Measurements from ENCODE around the gene GPSM3. TPM values are rescaled to one million over a fixed set of nuclear protein-coding genes. Genes with fewer than 3 reads are reported as not detected.
"Not testable (repeated sequence)": the region's sequence is repeated elsewhere in the genome, so short reads cannot be mapped to it uniquely, and the experiment has no call there.

The GPSM3 gene
- total RNA-seq, 2 experiments from 2014 or later: 68.4 to 71.3 TPM

- peaks cover 4% of the 10 kb centered on the region for H3K36me3 Mint-ChIP-seq
- peaks cover 21% of the 10 kb centered on the region for H3K27me3 Mint-ChIP-seq
- peaks cover 24% of the 10 kb centered on the region for H3K4me1 Mint-ChIP-seq
- DNase-seq: no peak
- no peaks in the 10 kb centered on the region for H3K9me3 Mint-ChIP-seq
- no peak overlapping the region for H3K4me3 Mint-ChIP-seq
- H3K27ac Mint-ChIP-seq: no peak overlapping the region
Measured at GRCh38 chr6:32146287-32146686, 46.2 kb downstream of the GPSM3 start.

DNA sequence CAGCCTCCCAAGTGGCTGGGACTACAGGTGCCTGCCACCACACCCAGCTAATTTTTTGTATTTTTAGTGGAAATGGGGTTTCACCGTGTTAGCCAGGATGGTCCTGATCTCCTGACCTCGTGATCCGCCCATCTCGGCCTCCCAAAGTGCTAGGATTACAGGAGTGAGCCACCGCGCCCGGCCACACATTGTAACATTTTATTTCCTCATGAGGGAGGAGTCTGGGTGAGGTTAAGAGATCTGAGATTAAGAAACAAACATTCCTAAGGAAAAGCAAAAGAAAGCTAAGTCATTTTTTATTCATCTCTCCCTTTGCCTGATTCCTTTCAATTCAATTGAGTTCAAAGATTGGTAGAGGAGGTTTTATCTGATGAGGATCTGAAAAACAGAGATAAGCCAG, 48.2 kb downstream of the GPSM3 start:
- H3K27ac Mint-ChIP-seq, H3K36me3 Mint-ChIP-seq, H3K4me3 Mint-ChIP-seq, H3K9me3 Mint-ChIP-seq, DNase-seq: not testable (repeated sequence)
- peaks cover 15% of the 10 kb centered on the region for H3K27me3 Mint-ChIP-seq
- peaks cover 11% of the 10 kb centered on the region for H3K4me1 Mint-ChIP-seq

Other genes with a start within 250 kb of the GPSM3 start
- gene CFB, start 246.5 kb downstream of the GPSM3 start, total RNA-seq: under 1 TPM; 0.52 to 0.82 TPM
- gene NELFE, start 233.7 kb downstream of the GPSM3 start, total RNA-seq: 10 to 100 TPM; 73.8 to 75.5 TPM
- gene SKIC2, start 233.5 kb downstream of the GPSM3 start, total RNA-seq: 10 to 100 TPM; 84.6 to 90.9 TPM
- 10 to 100 TPM; 15.6 to 16.3 TPM for gene DXO, start 220.5 kb downstream of the GPSM3 start, total RNA-seq
- gene C4A, start 210.6 kb downstream of the GPSM3 start, total RNA-seq: 1 to 10 TPM; 2.2 to 3.2 TPM
- 1 to 10 TPM; 3.0 to 4.0 TPM for gene C4B, start 177.8 kb downstream of the GPSM3 start, total RNA-seq
- under 1 TPM in 1 of 2 experiments, not detected in 1; 0.12 TPM for gene CYP21A2, start 154.2 kb downstream of the GPSM3 start, total RNA-seq
- 1 to 10 TPM in 1 of 2 experiments, under 1 TPM in 1; 0.43 to 1.2 TPM for gene TNXB, start 83.3 kb downstream of the GPSM3 start, total RNA-seq
- gene ATF6B, start 64.4 kb downstream of the GPSM3 start, total RNA-seq: 10 to 100 TPM; 50.4 to 53.5 TPM
- 1 to 10 TPM; 5.8 to 6.8 TPM for gene FKBPL, start 62.4 kb downstream of the GPSM3 start, total RNA-seq
- gene PRRT1, start 40.7 kb downstream of the GPSM3 start, total RNA-seq: 1 to 10 TPM; 1.4 to 1.5 TPM
- 10 to 100 TPM; 19.5 to 24.4 TPM for gene PPT2, start 38.5 kb downstream of the GPSM3 start, total RNA-seq
- gene EGFL8, start 28.0 kb downstream of the GPSM3 start, total RNA-seq: 10 to 100 TPM; 12.8 to 14.0 TPM
- gene AGPAT1, start 16.6 kb downstream of the GPSM3 start, total RNA-seq: 10 to 100 TPM; 30.8 to 33.6 TPM
- gene RNF5, start 14.2 kb downstream of the GPSM3 start, total RNA-seq: 10 to 100 TPM; 58.3 to 58.6 TPM
- gene AGER, start 8.4 kb downstream of the GPSM3 start, total RNA-seq: 10 to 100 TPM in 1 of 2 experiments, 1 to 10 TPM in 1; 9.6 to 11.5 TPM
- 10 to 100 TPM; 56.4 to 56.9 TPM for gene PBX2, start 2.4 kb downstream of the GPSM3 start, total RNA-seq
- 1 to 10 TPM in 1 of 2 experiments, under 1 TPM in 1; 0.88 to 1.3 TPM for gene NOTCH4, start 31.4 kb upstream of the GPSM3 start, total RNA-seq
- gene TSBP1, start 179.3 kb upstream of the GPSM3 start, total RNA-seq: not detected
- not detected for gene BTNL2, start 214.5 kb upstream of the GPSM3 start, total RNA-seq
- gene HLA-DRA, start 247.2 kb upstream of the GPSM3 start, total RNA-seq: 10 to 100 TPM in 1 of 2 experiments, 1 to 10 TPM in 1; 9.8 to 12.2 TPM

Measured in activated naive CD8-positive, alpha-beta T cell treated with anti-CD3 and anti-CD28 coated beads for 36 hours (primary cell).